ENCODE results near the gene BATF2. TPM values are rescaled to one million over a fixed set of nuclear protein-coding genes. Genes with fewer than 3 reads are reported as not detected.

BATF2 gene
- total and polyA plus RNA-seq, 12 donors: 0.66 to 31.8 (median 1.7) TPM

- DNase-seq (no peak), ATAC-seq (no peak)
- intact Hi-C loops (cut with DNase I): no loop called here
- Histone ChIP-seq H3K36me3 (no peaks in the 10 kb centered on the region), H3K4me1 (no peaks in the 10 kb centered on the region), H3K9me3 (no peaks in the 10 kb centered on the region), H3K27ac (no peak overlapping the region), H3K4me3 (no peak overlapping the region), H3K27me3 (peaks cover 0 to 15% (median 0%) of the 10 kb centered on the region in 7 donors)
- no peak for TF ChIP-seq CTCF (IDR thresholded peaks at IDR 0.05)
- WGBS, 2 donors: 79 to 84% methylated on average over 5 of the region's 5 CpGs
Observed at GRCh38 chr11:64963072-64963631, 33.6 kb downstream of the BATF2 start.

- 50 to 55% methylated on average over 4 of the region's 4 CpGs for WGBS, 2 donors
- no peaks in the 10 kb centered on the region for H3K9me3 ChIP-seq
- intact Hi-C loops (cut with DNase I): no loop called here
- H3K36me3 ChIP-seq: no peaks in the 10 kb centered on the region
- H3K27me3 ChIP-seq: peaks cover 0 to 23% (median 0%) of the 10 kb centered on the region in 7 donors
- H3K4me1 ChIP-seq: no peaks in the 10 kb centered on the region
- DNase-seq: no peak
- no peak for ATAC-seq
- H3K27ac ChIP-seq: no peak overlapping the region
- no peak overlapping the region for H3K4me3 ChIP-seq
- no peak for TF ChIP-seq CTCF (IDR thresholded peaks at IDR 0.05)
Observed at GRCh38 chr11:64960719-64961118, 36.1 kb downstream of the BATF2 start.

- Histone ChIP-seq H3K4me1 (no peaks in the 10 kb centered on the region), H3K27me3 (peaks cover 0 to 25% (median 0%) of the 10 kb centered on the region in 7 donors), H3K36me3 (no peaks in the 10 kb centered on the region), H3K27ac (no peak overlapping the region), H3K9me3 (no peaks in the 10 kb centered on the region), H3K4me3 (no peak overlapping the region)
- 66 to 72% methylated on average over 3 of the region's 3 CpGs for WGBS, 2 donors
- no peak for TF ChIP-seq CTCF (IDR thresholded peaks at IDR 0.05)
- ATAC-seq: no peak
- intact Hi-C loops (cut with DNase I): no loop called here
- DNase-seq: no peak
Observed at GRCh38 chr11:64959498-64959897, 37.3 kb downstream of the BATF2 start.

GRCh38 chr11:64954201-64954600 lies 42.6 kb downstream of the BATF2 start:
- no peak overlapping the region for H3K27ac ChIP-seq
- no peaks in the 10 kb centered on the region for H3K9me3 ChIP-seq
- peaks cover 0 to 37% (median 0%) of the 10 kb centered on the region in 7 donors for H3K27me3 ChIP-seq
- no peak for DNase-seq
- TF ChIP-seq CTCF (IDR thresholded peaks at IDR 0.05): no peak
- ATAC-seq: no peak
- H3K36me3 ChIP-seq: no peaks in the 10 kb centered on the region
- no peaks in the 10 kb centered on the region for H3K4me1 ChIP-seq
- intact Hi-C loops (cut with DNase I): no loop called here
- H3K4me3 ChIP-seq: no peak overlapping the region
- 45 to 50% methylated on average over 5 of the region's 5 CpGs for WGBS, 2 donors
